H9 (cell line): ENCODE results near the gene ATP6V0A1. TPM values are rescaled to one million over a fixed set of nuclear protein-coding genes. Genes with fewer than 3 reads are reported as not detected.

Source experiments
- DNase-seq: peaks from one replicate; pipeline ENCODE4 v3.0.0-alpha.2; 2017
- H2AFZ ChIP-seq: one replicate; pipeline ENCODE4 v1.6.1; 2013; ENCODE audit warnings: mild to moderate bottlenecking, low read length, control low read depth, moderate library complexity
- H2AK5ac ChIP-seq: 2 replicates; pipeline ENCODE4 v1.6.1; 2013; ENCODE audit warnings: low read length, control low read depth, mixed read lengths; ENCODE audit not compliant: insufficient read length
- H2BK120ac ChIP-seq: one replicate; pipeline ENCODE4 v1.6.1; 2013; ENCODE audit warnings: low read depth, mild to moderate bottlenecking, low read length, control low read depth, inconsistent platforms; ENCODE audit not compliant: poor library complexity, severe bottlenecking
- H2BK12ac ChIP-seq: 2 replicates; pipeline ENCODE4 v1.6.1; 2013; ENCODE audit warnings: low read length, control low read depth, mixed read lengths, low read depth; ENCODE audit not compliant: insufficient read length
- H2BK15ac ChIP-seq: 2 replicates; pipeline ENCODE4 v1.6.1; 2013; ENCODE audit warnings: low read depth, low read length, control low read depth
- H2BK20ac ChIP-seq: one replicate; pipeline ENCODE4 v1.6.1; 2013; ENCODE audit warnings: low read depth, mild to moderate bottlenecking, low read length, control low read depth, inconsistent platforms; ENCODE audit not compliant: poor library complexity, severe bottlenecking
- H2BK5ac ChIP-seq: 2 replicates; pipeline ENCODE4 v1.6.1; 2013; ENCODE audit warnings: low read length, control low read depth, mixed read lengths; ENCODE audit not compliant: insufficient read length
- H3K14ac ChIP-seq: 2 replicates; pipeline ENCODE4 v1.6.1; 2013; ENCODE audit warnings: low read length, control low read depth; ENCODE audit not compliant: insufficient read depth
- H3K18ac ChIP-seq: 2 replicates; pipeline ENCODE4 v1.6.1; 2013; ENCODE audit warnings: low read depth, mild to moderate bottlenecking, mixed read lengths, low read length, control low read depth; ENCODE audit not compliant: insufficient read length
- H3K23ac ChIP-seq: 2 replicates; pipeline ENCODE4 v1.6.1; 2013; ENCODE audit warnings: low read length, control low read depth, mixed read lengths, low read depth; ENCODE audit not compliant: insufficient read length
- H3K23me2 ChIP-seq: 2 replicates; pipeline ENCODE4 v1.6.1; 2013; ENCODE audit warnings: low read depth, mild to moderate bottlenecking, mixed read lengths, low read length, control low read depth; ENCODE audit not compliant: insufficient read length, poor library complexity, severe bottlenecking
- H3K27ac ChIP-seq: 2 replicates; pipeline ENCODE4 v1.5.1; 2013; ENCODE audit warnings: low read length, control low read depth, mixed read lengths, low read depth; ENCODE audit not compliant: insufficient read length
- H3K27me3 ChIP-seq: 2 replicates; pipeline ENCODE4 v1.6.1; 2013; ENCODE audit warnings: low read length, control low read depth, inconsistent platforms; ENCODE audit not compliant: insufficient read depth
- H3K4ac ChIP-seq: 2 replicates; pipeline ENCODE4 v1.6.1; 2013; ENCODE audit warnings: low read depth, mild to moderate bottlenecking, control low read depth, inconsistent platforms, low read length, moderate library complexity
- H3K4me1 ChIP-seq: 2 replicates; pipeline ENCODE4 v1.6.1; 2013; ENCODE audit warnings: low read length, control low read depth, inconsistent platforms; ENCODE audit not compliant: insufficient read depth
- H3K4me2 ChIP-seq: 2 replicates; pipeline ENCODE4 v1.6.1; 2013; ENCODE audit warnings: low read length, control low read depth, mixed read lengths; ENCODE audit not compliant: insufficient read length, insufficient read depth
- H3K56ac ChIP-seq: 2 replicates; pipeline ENCODE4 v1.6.1; 2013; ENCODE audit warnings: low read depth, mild to moderate bottlenecking, mixed read lengths, low read length, control low read depth; ENCODE audit not compliant: insufficient read length
- H3K79me1 ChIP-seq: 2 replicates; pipeline ENCODE4 v1.6.1; 2013; ENCODE audit warnings: low read depth, mild to moderate bottlenecking, moderate library complexity, low read length, control low read depth, inconsistent platforms; ENCODE audit not compliant: insufficient read depth, poor library complexity, severe bottlenecking
- H3K79me2 ChIP-seq: 2 replicates; pipeline ENCODE4 v1.6.1; 2013; ENCODE audit warnings: low read length, control low read depth, inconsistent platforms; ENCODE audit not compliant: insufficient read depth
- H3K9ac ChIP-seq: 2 replicates; pipeline ENCODE4 v1.6.1; 2013; ENCODE audit warnings: low read length, control low read depth, mixed read lengths; ENCODE audit not compliant: insufficient read length; ENCODE audit errors: extremely low read depth
- H3K9me3 ChIP-seq: one replicate; pipeline ENCODE4 v1.6.1; 2013; ENCODE audit warnings: low read depth, low read length, inconsistent platforms; ENCODE audit not compliant: control insufficient read depth
- H3T11ph ChIP-seq: one replicate; pipeline ENCODE4 v1.6.1; 2013; ENCODE audit warnings: mild to moderate bottlenecking, low read length, control low read depth, inconsistent platforms
- H4K20me1 ChIP-seq: one replicate; pipeline ENCODE4 v1.6.1; 2013; ENCODE audit not compliant: control insufficient read depth, insufficient read length, insufficient read depth
- H4K5ac ChIP-seq: 2 replicates; pipeline ENCODE4 v1.6.1; 2013; ENCODE audit warnings: low read depth, mild to moderate bottlenecking, mixed read lengths, low read length, control low read depth; ENCODE audit not compliant: insufficient read length
- H4K8ac ChIP-seq: replicated peaks from 2 replicates; pipeline ENCODE4 v1.6.1; 2013; ENCODE audit warnings: low read length, control low read depth, mixed read lengths, low read depth; ENCODE audit not compliant: insufficient read length
- H4K91ac ChIP-seq: 2 replicates; pipeline ENCODE4 v1.6.1; 2013; ENCODE audit warnings: low read depth, mild to moderate bottlenecking, moderate library complexity, mixed read lengths, low read length, control low read depth; ENCODE audit not compliant: insufficient read length
- H3K27ac Mint-ChIP-seq, 3 experiments: 2 replicates in 2 of 3; 3 replicates in 1 of 3; pipeline ENCODE4 v1.8.0; 2020 to 2021; ENCODE audit warnings: mixed read lengths in 3 of 3, mild to moderate bottlenecking in 1 of 3, moderate library complexity in 1 of 3
- H3K27me3 Mint-ChIP-seq: 2 replicates; pipeline ENCODE4 v1.8.0; 2021; ENCODE audit warnings: low read depth, mild to moderate bottlenecking, moderate library complexity, mixed read lengths
- H3K36me3 Mint-ChIP-seq, 3 experiments: 2 replicates in 2 of 3; 3 replicates in 1 of 3; pipeline ENCODE4 v1.8.0; 2020 to 2021; ENCODE audit warnings: low read depth in 3 of 3, mixed read lengths in 3 of 3; ENCODE audit not compliant: insufficient read depth in 1 of 3
- H3K4me1 Mint-ChIP-seq, 2 experiments: 2 replicates each; pipeline ENCODE4 v1.8.0; 2020; ENCODE audit warnings: mixed read lengths in 2 of 2
- H3K4me3 Mint-ChIP-seq, 2 experiments: 2 replicates in 1 of 2; 3 replicates in 1 of 2; pipeline ENCODE4 v1.8.0; 2020 to 2021; ENCODE audit warnings: mild to moderate bottlenecking in 2 of 2, mixed read lengths in 2 of 2, moderate library complexity in 1 of 2
- H3K9me3 Mint-ChIP-seq, 2 experiments: 2 replicates in 1 of 2; 3 replicates in 1 of 2; pipeline ENCODE4 v1.8.0; 2020; ENCODE audit warnings: mild to moderate bottlenecking in 2 of 2, mixed read lengths in 2 of 2, moderate library complexity in 1 of 2
- CTCF ChIP-seq: fragments of 200-600 bp; sonication (generic); conservative IDR thresholded peaks from 3 replicates; pipeline ENCODE4 v1.8.0; 2021; ENCODE audit warnings: antibody characterized with exemption, mild to moderate bottlenecking
- WGBS: extraction: QIAGEN DNeasy Blood & Tissue Kit; methylation state at CpG from one replicate; pipeline ENCODE4 v1.1.7; 2013; ENCODE audit warnings: missing lambda C conversion rate, low lambda C conversion rate, mixed read lengths; ENCODE audit not compliant: insufficient read length; ENCODE audit errors: extremely low coverage; 5-methylcytosine and 5-hydroxymethylcytosine counted together
- total RNA-seq: library from RNA; stranded (reverse); gene quantifications from 2 replicates; pipeline ENCODE4 v1.2.1, GENCODE V29; 2021

ATP6V0A1 gene
- total RNA-seq, 1 experiment from 2014 or later = 54.1 TPM

- no peak for DNase-seq
- Histone ChIP-seq H4K5ac (no peak overlapping the region), H2BK5ac (no peak overlapping the region), H3K9ac (no peak overlapping the region), H3K23me2 (peaks cover 6% of the 10 kb centered on the region), H2BK15ac (no peak overlapping the region), H3K18ac (no peak overlapping the region), H3K27me3 (no peaks in the 10 kb centered on the region), H3K4me1 (peaks cover 2% of the 10 kb centered on the region; the same call in 1 of the 2 replicates), H3K27ac (no peak overlapping the region), H4K20me1 (no peaks in the 10 kb centered on the region), H4K8ac (no peak overlapping the region), H2AFZ (no peak overlapping the region), H3K14ac (no peak overlapping the region), H3K56ac (no peak overlapping the region), H3K4me2 (no peak overlapping the region), H2BK12ac (no peak overlapping the region), H3K4ac (no peak overlapping the region), H4K91ac (no peak overlapping the region), H3K79me1 (no peaks in the 10 kb centered on the region), H3K23ac (no peak overlapping the region), H3K9me3 (no peaks in the 10 kb centered on the region), H2AK5ac (no peak overlapping the region), H3K79me2 (peaks cover 2% of the 10 kb centered on the region; the same call in 1 of the 2 replicates), H3T11ph (no peak overlapping the region), H2BK20ac (no peak overlapping the region), H2BK120ac (no peak overlapping the region)
- Mint-ChIP-seq H3K36me3 (peaks cover 32 to 80% (median 73%) of the 10 kb centered on the region in 3 experiments), H3K27me3 (peaks cover 2% of the 10 kb centered on the region; the same call in 1 of the 2 replicates), H3K4me1 (peaks cover 9 to 13% of the 10 kb centered on the region in 2 experiments), H3K27ac (peak overlapping the region in 2 of 3 experiments; percentile 18 to 93; a peak in 2 of 7 replicates), H3K9me3 (no peaks in the 10 kb centered on the region), H3K4me3 (peak overlapping the region; percentile 96 to 97; a peak in 3 of 5 replicates)
- no peak for TF ChIP-seq CTCF
- WGBS = no CpG with 5 or more reads among the region's 14 CpGs
Observed at GRCh38 chr17:42568341-42569111, 109.8 kb downstream of the ATP6V0A1 start.
